ENCODE measurements around the gene SLCO2A1. TPM values are rescaled to one million over a fixed set of nuclear protein-coding genes. Genes with fewer than 3 reads are reported as not detected.

SLCO2A1 gene
- total and polyA plus RNA-seq, 5 donors, result 17.1 to 100 (median 36.1) TPM

DNA sequence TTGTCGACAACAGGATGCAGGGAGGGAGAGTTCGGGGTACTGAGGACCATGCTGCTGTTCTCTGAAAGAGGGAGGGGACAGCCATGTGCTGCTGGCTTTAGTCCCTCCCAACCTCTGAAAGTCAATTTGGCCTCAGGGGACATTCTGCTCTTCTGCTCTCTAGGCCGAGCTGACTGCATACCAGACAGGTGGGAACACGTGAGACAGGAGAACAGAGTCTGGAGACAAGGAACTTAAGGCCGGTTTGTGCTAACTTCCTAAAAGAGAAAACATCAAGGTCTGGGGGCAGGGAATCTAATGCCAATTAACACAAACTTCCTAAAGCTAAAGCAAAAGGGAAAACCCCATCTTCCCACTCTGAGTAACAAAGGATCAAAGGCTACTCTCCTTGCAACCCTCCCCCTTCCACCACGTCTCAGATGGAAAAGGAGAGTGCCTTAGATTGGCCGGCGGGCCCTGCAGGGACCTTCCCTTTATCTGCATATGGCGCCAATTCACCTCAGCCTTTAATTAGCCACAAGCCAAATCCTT is 41.0 kb downstream of the SLCO2A1 start:
- H3K4me1 ChIP-seq (ENCODE audit: control insufficient read depth, insufficient read depth, low read length), result peaks cover 11% of the 10 kb centered on the region
- 52% methylated on average over 9 of the region's 9 CpGs for WGBS
- H3K27ac ChIP-seq (ENCODE audit: low read length), result peak overlapping the region; percentile 56
- intact Hi-C loops (cut with DNase I), result no loop called here
- H3K27me3 ChIP-seq (ENCODE audit: control insufficient read depth, insufficient read depth), result no peaks in the 10 kb centered on the region
- ATAC-seq, result no peak
- no peaks in the 10 kb centered on the region for H3K9me3 ChIP-seq (ENCODE audit: control insufficient read depth, low read length)
- DNase-seq, result no peak
- H3K4me3 ChIP-seq (ENCODE audit: low read length), result no peak overlapping the region

DNA sequence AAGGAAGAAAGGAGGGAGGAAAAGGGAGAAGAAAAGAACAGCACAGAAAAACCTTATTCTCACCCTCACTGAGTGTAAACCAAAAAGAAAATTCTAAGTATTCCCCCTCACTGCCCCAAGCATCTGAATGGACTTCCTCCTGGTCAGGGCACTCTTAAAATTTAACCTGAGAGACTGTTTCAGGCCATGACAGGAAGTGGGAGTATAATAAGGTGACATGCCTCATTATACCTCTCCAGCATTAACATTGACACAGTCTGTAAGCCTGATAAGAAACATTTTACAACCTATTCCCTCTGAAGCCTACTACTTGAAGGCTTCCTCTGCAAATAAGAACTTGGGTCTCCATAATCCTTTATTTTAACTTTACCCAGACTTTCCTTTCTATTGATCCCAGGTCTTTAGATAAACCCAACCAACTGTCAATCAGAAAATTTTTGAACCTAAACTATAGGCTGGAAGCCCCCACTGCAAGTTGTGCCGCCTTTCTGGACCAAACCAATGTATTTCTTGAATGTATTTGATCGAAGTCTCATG is 41.7 kb downstream of the SLCO2A1 start:
- no peaks in the 10 kb centered on the region for H3K27me3 ChIP-seq (ENCODE audit: control insufficient read depth, insufficient read depth)
- no peak overlapping the region for H3K4me3 ChIP-seq (ENCODE audit: low read length)
- no peaks in the 10 kb centered on the region for H3K9me3 ChIP-seq (ENCODE audit: control insufficient read depth, low read length)
- peaks cover 11% of the 10 kb centered on the region for H3K4me1 ChIP-seq (ENCODE audit: control insufficient read depth, insufficient read depth, low read length)
- DNase-seq (no peak), ATAC-seq (no peak)
- WGBS, result 96% methylated on average over 2 of the region's 2 CpGs
- peak overlapping the region; percentile 56 for H3K27ac ChIP-seq (ENCODE audit: low read length)
- intact Hi-C loops (cut with DNase I), result no loop called here

DNA sequence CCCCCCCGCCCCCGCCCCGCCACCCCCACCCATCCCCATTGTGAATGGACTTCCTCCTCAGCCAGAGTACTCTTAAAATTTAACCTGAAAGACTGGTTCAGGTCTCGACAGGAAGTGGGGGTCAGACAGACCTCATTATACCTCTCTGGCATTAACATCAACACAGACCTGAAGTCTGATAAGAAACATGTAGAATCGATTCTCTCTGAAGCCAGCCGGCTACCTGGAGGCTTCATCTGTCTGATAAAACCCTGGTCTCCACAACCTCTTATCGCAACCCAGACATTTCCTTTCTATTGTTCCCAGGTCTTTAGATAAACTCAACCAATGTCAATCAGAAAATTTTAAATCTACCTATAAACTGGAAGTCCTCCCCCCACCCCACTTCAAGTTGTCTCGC is 42.6 kb downstream of the SLCO2A1 start:
- H3K27me3 ChIP-seq (ENCODE audit: control insufficient read depth, insufficient read depth), result no peaks in the 10 kb centered on the region
- H3K27ac ChIP-seq (ENCODE audit: low read length), result no peak overlapping the region
- no peak overlapping the region for H3K4me3 ChIP-seq (ENCODE audit: low read length)
- WGBS, result 45% methylated on average over 8 of the region's 8 CpGs
- H3K9me3 ChIP-seq (ENCODE audit: control insufficient read depth, low read length), result no peaks in the 10 kb centered on the region
- intact Hi-C loops (cut with DNase I), result no loop called here
- DNase-seq (no peak), ATAC-seq (no peak)
- H3K4me1 ChIP-seq (ENCODE audit: control insufficient read depth, insufficient read depth, low read length), result peaks cover 11% of the 10 kb centered on the region

DNA sequence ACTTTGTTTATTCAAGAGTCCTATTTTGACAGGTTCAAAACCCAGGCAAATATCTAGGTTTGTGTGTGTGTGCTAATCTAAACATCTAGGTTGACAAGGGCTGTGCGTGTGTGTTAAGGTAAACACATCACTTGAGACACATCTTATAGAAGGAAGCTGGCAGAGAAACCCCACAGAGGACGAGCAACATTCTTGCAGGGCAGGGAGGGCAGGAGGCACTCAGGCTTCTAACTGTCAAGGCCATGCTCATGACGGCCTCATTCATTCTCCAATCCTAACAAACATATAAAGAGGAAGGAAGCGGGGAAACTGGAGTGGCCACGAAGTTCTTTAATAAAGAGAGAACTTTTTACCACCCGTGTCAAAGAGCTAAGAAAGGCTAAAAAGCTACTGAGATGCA is 43.4 kb downstream of the SLCO2A1 start:
- Histone ChIP-seq H3K4me1 (ENCODE audit: control insufficient read depth, insufficient read depth, low read length) (peaks cover 8% of the 10 kb centered on the region), H3K4me3 (ENCODE audit: low read length) (no peak overlapping the region), H3K27ac (ENCODE audit: low read length) (peak overlapping the region; percentile 5), H3K9me3 (ENCODE audit: control insufficient read depth, low read length) (no peaks in the 10 kb centered on the region), H3K27me3 (ENCODE audit: control insufficient read depth, insufficient read depth) (no peaks in the 10 kb centered on the region)
- DNase-seq, result no peak
- ATAC-seq, result no peak
- 58% methylated on average over 6 of the region's 6 CpGs for WGBS
- intact Hi-C loops (cut with DNase I), result no loop called here

DNA sequence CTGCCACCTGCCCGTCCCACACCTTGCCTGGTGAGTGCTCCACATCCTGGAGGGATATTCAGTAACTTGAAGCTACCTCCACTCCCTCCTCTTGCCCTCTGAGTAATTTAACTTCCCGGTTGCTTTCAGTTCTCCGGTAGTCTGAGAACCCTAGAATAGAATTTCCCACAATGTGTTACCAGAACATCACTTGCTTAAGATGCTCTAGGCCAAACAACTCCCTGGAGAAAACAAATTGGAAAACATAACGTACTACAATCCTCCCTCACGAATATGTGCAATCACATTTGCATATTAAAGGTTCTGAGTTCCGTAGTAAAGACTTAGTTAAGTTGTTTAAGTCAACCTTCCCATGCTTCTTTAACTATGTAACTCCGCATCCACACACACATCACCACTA is 44.8 kb downstream of the SLCO2A1 start:
- H3K4me3 ChIP-seq (ENCODE audit: low read length), result no peak overlapping the region
- WGBS, result 70% methylated on average over 7 of the region's 7 CpGs
- no peaks in the 10 kb centered on the region for H3K9me3 ChIP-seq (ENCODE audit: control insufficient read depth, low read length)
- intact Hi-C loops (cut with DNase I), result no loop called here
- DNase-seq, result no peak
- no peak overlapping the region for H3K27ac ChIP-seq (ENCODE audit: low read length)
- peaks cover 9% of the 10 kb centered on the region for H3K4me1 ChIP-seq (ENCODE audit: control insufficient read depth, insufficient read depth, low read length)
- ATAC-seq, result no peak
- H3K27me3 ChIP-seq (ENCODE audit: control insufficient read depth, insufficient read depth), result no peaks in the 10 kb centered on the region

DNA sequence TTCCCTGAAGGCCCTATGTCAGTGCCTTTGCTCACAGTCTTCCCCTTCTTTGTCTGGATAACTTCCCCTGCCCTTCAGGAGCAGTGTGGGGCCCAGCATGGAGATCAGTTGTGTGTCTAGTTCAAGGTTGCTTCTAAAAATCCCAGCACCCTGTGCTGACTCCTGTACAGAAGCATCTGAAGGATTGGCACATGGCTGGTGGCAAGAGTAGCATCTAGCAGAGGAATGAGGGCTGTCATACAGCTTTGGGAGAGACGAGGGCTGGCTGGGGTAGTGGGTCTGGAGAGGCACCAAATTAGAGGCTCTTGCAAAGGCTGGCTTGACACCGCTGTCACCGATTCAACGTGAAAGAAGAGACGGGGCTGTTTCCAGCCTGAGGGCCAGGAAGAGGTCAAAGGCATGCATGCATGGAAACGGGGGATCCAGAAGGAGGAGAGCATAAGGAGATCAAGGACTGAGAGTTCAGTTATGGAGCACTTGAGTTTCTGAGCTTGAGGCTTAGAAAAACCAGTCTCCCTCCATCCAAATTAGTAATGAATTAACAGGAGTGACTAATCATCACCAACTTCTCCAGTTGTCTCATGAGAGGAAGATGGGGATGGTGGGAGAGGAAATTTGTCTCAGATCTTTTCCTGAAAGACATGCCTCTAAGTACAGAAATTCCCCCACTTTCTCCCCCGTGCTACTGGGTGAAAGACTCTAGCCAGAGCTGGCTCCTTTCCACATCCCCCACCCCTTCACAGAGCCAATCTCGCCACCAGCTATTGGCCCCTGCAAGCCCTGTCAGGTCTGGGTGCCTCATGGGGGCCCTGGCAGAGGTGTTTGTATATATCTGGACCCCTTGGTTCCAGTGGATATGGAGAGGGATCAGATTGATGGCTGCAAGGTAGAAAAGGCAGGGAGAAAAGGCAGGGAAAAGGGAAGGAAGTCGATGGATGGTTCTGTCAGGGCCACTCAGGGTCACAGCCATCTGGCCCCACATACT is 45.9 kb downstream of the SLCO2A1 start:
- H3K9me3 ChIP-seq (ENCODE audit: control insufficient read depth, low read length), result no peaks in the 10 kb centered on the region
- H3K27me3 ChIP-seq (ENCODE audit: control insufficient read depth, insufficient read depth), result no peaks in the 10 kb centered on the region
- peaks cover 9% of the 10 kb centered on the region for H3K4me1 ChIP-seq (ENCODE audit: control insufficient read depth, insufficient read depth, low read length)
- DNase-seq (no peak), ATAC-seq (no peak)
- H3K27ac ChIP-seq (ENCODE audit: low read length), result no peak overlapping the region
- H3K4me3 ChIP-seq (ENCODE audit: low read length), result no peak overlapping the region
- intact Hi-C loops (cut with DNase I), result no loop called here
- 77% methylated on average over 9 of the region's 9 CpGs for WGBS

DNA sequence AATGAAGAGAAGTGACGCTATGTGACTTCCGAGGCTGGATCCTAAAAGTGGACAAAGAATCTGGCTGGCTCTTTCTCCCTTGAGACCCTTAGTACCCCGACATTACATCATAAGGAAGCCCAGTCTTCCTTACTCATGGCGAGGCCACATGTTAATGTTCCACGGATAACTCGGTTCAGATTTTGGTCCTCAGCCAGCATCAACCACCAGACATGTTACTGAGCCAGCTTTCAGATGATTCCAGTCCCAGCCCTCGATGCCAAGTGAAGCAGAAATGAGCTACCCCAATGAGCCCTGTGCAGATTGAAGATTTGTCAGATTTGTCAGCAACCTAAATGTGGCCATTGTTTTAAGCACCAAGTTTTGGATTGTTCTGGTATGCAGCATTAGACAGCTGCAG is 46.6 kb downstream of the SLCO2A1 start:
- intact Hi-C loops (cut with DNase I), result no loop called here
- no peak for ATAC-seq
- no peak overlapping the region for H3K4me3 ChIP-seq (ENCODE audit: low read length)
- WGBS, result 78% methylated on average over 7 of the region's 7 CpGs
- DNase-seq, result no peak
- H3K4me1 ChIP-seq (ENCODE audit: control insufficient read depth, insufficient read depth, low read length), result peaks cover 9% of the 10 kb centered on the region
- no peaks in the 10 kb centered on the region for H3K27me3 ChIP-seq (ENCODE audit: control insufficient read depth, insufficient read depth)
- no peak overlapping the region for H3K27ac ChIP-seq (ENCODE audit: low read length)
- no peaks in the 10 kb centered on the region for H3K9me3 ChIP-seq (ENCODE audit: control insufficient read depth, low read length)

DNA sequence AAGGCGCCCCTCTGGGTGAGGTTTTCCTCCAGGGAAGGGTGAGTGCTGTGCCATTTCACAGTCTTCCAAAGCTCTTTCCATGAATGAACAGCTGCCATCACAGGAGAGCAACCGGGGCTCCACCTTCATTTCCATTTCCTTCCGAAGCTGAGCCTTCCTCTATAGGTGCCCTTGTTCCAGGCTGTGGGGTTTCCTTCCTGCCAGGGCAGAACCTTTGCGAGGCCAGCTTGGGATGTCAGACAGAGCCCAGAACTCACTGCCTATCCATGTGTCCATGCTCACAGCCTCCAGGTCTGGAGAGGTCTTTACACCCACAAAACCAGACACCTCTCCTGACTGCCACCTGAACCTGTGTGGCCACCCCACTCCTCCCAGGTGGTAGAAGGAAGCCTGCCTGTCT is 49.2 kb downstream of the SLCO2A1 start:
- ATAC-seq (no peak), DNase-seq (no peak)
- Histone ChIP-seq H3K4me1 (ENCODE audit: control insufficient read depth, insufficient read depth, low read length) (peaks cover 5% of the 10 kb centered on the region), H3K27me3 (ENCODE audit: control insufficient read depth, insufficient read depth) (no peaks in the 10 kb centered on the region), H3K4me3 (ENCODE audit: low read length) (no peak overlapping the region), H3K27ac (ENCODE audit: low read length) (no peak overlapping the region), H3K9me3 (ENCODE audit: control insufficient read depth, low read length) (no peaks in the 10 kb centered on the region)
- WGBS, result 76% methylated on average over 4 of the region's 4 CpGs
- intact Hi-C loops (cut with DNase I), result no loop called here

DNA sequence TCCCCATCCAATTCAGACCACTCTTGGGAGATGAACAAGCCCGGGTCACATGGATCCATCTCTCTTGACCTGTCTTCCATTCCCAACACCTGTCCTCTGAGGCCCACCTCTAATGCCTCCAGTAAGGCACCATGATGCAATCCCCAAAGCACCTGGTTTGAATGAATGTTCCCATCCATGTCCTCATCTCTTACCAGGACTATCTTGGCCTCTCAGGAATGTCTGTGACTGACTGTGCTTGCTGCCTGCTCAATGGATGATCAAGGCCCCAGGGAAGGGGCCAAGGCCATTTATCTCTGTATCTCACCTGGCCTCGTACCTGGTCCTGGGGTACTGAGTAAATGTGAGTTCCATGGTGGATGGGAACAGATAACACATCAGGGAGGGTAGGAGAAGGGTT is 49.7 kb downstream of the SLCO2A1 start:
- intact Hi-C loops (cut with DNase I), result no loop called here
- DNase-seq, result no peak
- WGBS, result 82% methylated on average over 2 of the region's 2 CpGs
- Histone ChIP-seq H3K27me3 (ENCODE audit: control insufficient read depth, insufficient read depth) (no peaks in the 10 kb centered on the region), H3K9me3 (ENCODE audit: control insufficient read depth, low read length) (no peaks in the 10 kb centered on the region), H3K4me1 (ENCODE audit: control insufficient read depth, insufficient read depth, low read length) (peaks cover 5% of the 10 kb centered on the region), H3K27ac (ENCODE audit: low read length) (no peak overlapping the region), H3K4me3 (ENCODE audit: low read length) (no peak overlapping the region)
- ATAC-seq, result no peak

DNA sequence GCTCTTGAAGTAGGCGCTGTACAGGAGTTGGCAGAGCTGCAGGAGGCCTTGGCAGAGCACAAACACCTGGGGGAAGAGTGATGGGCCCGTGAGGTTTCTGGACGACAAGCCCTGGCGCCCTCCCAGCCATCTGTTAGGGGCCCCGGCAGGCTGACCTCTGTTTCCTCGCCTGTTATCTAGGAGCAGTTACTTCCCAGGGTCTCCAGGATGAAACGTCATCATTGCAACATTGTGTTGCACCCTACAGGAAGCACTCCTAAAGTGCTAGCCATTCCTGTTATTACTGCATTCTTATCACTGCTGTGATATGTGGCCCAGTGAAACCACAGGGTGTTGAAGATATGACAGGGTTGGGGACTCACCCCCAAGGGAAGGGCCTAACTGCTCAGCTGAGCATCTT is 50.2 kb downstream of the SLCO2A1 start:
- H3K27me3 ChIP-seq (ENCODE audit: control insufficient read depth, insufficient read depth), result no peaks in the 10 kb centered on the region
- no peak overlapping the region for H3K27ac ChIP-seq (ENCODE audit: low read length)
- 42% methylated on average over 7 of the region's 7 CpGs for WGBS
- ATAC-seq (peak; percentile 43 to 61), DNase-seq (peak in 2 of 3 donors; percentile 45 to 62)
- peaks cover 5% of the 10 kb centered on the region for H3K4me1 ChIP-seq (ENCODE audit: control insufficient read depth, insufficient read depth, low read length)
- H3K9me3 ChIP-seq (ENCODE audit: control insufficient read depth, low read length), result no peaks in the 10 kb centered on the region
- intact Hi-C loops (cut with DNase I), result no loop called here
- H3K4me3 ChIP-seq (ENCODE audit: low read length), result no peak overlapping the region

DNA sequence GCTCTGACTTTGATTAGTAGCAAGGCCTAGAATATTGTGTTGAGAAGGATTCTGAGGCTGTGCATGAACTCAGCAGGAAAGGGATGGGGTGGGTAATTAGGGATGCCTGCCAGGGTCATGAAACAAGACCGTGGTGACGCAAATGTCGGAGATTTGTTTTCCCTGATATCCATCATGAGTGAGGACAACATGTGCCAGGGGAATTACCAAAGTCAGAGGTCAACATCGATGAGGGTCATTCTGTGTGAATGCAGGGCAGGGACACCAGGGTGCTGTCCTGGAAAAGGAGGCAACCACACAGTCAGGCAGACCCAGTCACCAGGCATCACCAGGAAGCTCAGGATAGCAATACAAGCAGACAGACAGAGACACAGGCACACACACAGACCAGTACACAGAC is 52.2 kb downstream of the SLCO2A1 start:
- no peak overlapping the region for H3K27ac ChIP-seq (ENCODE audit: low read length)
- DNase-seq (no peak), ATAC-seq (peak; percentile 40 to 79)
- 59% methylated on average over 4 of the region's 4 CpGs for WGBS
- peaks cover 5% of the 10 kb centered on the region for H3K4me1 ChIP-seq (ENCODE audit: control insufficient read depth, insufficient read depth, low read length)
- H3K9me3 ChIP-seq (ENCODE audit: control insufficient read depth, low read length), result no peaks in the 10 kb centered on the region
- intact Hi-C loops (cut with DNase I), result no loop called here
- no peak overlapping the region for H3K4me3 ChIP-seq (ENCODE audit: low read length)
- H3K27me3 ChIP-seq (ENCODE audit: control insufficient read depth, insufficient read depth), result no peaks in the 10 kb centered on the region
